SKM-1 (cell line): ENCODE results near the gene NAA35.
"Not testable (repeated sequence)": the region's sequence is repeated elsewhere in the genome, so short reads cannot be mapped to it uniquely, and the experiment has no call there.

Experiments used
- DNase-seq: peaks from one replicate; lab custom pipeline; 2025; ENCODE audit not compliant: unreplicated experiment; lab: John Stamatoyannopoulos, UW

The NAA35 gene

DNA sequence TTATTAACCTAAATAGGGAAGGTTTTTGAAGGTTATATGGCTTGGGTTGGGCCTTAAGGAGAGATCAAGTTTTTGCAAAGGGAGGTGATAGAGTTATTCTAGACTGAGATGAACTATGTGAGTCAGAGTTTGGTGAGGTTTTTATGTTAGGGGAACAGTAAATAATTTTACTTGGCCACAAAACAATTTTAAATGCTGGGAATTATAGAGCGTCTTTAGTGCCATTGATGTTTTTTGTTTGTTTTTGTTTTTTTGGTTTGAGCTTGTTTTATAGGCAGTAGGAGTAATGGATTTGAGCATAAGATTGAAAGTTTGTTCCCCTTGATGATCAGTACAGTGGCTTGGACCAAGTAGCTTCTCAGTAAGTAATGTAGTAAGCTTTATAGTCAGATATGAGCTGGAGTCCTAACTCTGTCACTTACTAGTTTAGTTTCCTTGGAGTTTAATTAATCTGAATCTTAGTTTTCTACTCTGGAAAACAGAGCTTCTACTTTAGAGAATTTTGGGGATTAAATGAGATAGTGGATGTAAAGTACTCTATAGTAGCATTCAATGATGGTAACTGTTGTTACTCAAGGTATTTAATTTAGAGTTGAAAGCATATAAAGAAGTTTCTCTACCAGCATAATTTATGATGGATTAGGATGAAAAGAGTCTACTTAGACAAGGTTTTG is 2.9 kb downstream of the NAA35 start:
- no peak for DNase-seq

GRCh38 chr9:85944672-85945071 is 3.7 kb downstream of the NAA35 start:
- no peak for DNase-seq

GRCh38 chr9:85949586-85950335 is 8.8 kb downstream of the NAA35 start:
- DNase-seq, result no peak

DNA sequence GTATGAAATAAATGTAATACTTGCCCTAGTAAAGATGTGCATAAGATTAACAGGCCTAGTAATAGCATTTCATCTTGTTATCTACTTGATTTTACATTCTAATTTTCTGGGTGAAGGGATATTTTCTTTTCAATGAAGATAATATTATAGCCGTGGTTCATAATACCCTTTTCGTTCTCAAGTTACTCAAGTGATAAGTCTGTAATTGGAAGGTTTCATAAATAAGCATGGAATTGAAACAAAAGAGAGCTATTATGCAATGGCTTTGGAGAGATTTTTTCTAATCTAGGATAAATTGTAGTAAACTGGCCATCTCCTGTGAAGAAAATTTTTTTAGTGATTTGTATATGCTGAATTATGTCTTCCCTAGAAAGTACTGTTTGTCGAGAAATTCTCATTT is 19.0 kb downstream of the NAA35 start:
- no peak for DNase-seq

GRCh38 chr9:85960688-85961093 is 19.7 kb downstream of the NAA35 start:
- DNase-seq, result no peak

DNA sequence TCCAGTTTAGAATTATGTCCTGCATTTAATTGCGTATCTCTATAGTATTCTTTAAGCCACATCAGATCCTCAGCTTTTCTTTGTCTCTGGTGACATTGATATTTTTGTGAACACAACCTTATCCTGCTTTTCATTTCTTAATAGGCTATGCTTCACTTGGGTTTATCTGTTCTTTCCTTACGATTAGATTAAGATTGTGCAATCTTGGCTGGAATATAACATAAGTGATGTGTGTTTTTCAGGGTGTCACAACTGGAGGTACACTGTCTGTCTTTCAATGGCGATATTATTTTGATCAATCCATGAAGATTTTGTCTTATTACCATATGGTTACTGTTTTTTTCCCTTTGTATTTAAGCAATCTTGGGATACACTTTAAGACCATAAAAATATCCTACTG is 23.6 kb downstream of the NAA35 start:
- no peak for DNase-seq

DNA sequence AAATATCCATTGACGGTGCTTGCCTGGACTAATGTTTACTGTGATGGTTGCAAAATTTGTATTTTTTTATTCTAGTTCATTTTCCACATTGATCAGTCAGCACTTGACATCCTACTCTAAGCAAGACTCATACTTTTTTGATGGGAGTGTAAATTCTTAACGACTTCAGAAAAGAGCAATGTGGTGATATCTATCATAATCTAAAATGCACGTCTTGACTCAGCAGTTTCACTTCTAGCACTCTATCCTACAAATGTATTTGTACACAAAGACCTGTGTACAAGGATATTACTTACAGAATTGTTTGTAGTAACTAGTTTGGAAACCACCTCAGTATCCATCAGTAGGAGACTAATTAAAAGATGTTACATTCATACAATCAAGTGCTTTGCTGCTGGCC is 24.0 kb downstream of the NAA35 start:
- DNase-seq, result no peak

DNA sequence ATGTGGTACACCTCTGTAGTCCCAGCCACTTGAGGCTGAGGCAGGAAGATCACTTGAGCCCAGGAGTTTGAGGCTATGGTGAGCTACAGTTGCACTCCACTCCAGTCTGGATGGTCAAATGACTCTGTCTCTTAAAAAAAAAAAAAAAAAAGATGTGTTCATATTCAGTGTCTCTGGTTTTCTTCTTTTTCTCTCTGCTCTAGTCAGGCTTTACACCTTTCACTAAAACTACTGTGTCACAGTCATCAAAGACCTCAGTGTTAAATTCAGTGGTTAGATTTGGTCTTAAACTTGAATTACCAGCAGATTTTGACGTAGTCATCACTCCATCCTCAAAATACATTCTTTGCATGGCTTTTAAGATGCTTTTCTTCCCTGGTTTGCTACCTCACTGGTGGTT is 28.8 kb downstream of the NAA35 start:
- DNase-seq, result no peak

DNA sequence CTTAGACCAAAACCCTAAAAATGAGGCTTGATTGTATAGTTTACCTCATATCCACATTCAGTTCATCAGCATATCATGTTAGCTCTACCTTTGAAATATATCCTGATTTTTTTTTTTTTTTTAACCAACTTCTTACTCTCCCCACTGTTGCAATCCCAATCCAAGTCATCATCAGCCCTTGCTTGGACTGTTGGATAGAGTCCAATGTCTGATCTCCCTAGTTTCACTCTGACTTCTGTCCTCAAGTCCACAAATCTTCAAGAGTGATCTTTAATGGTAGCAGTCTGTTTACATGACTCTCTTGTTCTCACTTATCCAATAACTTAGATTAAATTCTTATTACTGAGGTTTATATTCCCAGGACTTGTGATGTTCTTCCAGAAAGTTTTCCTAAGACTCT is 30.8 kb downstream of the NAA35 start:
- no peak for DNase-seq

DNA sequence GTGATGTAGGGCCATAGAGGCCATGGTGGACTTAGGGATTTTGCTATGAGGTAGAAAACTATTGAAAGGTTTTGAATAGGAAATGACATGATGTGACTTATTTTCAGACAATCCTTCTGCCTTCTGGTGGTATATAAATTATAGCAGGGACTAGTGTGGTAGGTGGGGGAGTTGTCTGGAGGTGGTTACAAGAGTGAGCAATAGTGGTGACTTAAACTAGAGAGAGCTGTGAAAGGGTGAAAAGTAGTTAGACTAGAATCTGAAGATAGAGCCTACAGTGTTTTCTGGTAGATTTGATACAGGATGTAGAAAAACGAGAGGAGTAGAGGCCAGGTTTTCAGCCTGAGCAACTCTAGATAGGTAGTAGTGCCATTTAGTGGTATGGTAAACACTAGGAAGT is 32.3 kb downstream of the NAA35 start:
- DNase-seq, result no peak

DNA sequence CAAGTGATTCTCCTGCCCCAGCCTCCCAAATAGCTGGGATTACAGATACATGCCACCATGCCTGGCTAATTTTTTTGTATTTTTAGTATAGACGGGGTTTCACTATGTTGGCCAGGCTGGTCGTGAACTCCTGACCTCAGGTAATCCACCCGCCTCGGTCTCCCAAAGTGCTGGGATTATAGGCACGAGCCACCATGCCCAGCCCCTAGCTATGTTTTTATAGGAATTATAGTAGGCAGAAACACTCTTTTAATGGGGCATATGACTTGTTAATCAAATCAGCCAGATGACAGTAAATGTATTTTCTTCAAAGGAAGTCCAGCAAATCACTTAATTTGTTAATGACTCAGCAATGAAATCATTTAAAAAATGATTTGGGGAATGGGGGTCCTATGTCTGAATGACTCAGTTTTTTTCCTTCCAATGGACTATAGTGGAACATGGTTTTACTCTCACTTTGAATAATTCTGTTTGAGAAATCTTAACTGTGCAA is 33.2 kb downstream of the NAA35 start:
- not testable (repeated sequence) for DNase-seq

DNA sequence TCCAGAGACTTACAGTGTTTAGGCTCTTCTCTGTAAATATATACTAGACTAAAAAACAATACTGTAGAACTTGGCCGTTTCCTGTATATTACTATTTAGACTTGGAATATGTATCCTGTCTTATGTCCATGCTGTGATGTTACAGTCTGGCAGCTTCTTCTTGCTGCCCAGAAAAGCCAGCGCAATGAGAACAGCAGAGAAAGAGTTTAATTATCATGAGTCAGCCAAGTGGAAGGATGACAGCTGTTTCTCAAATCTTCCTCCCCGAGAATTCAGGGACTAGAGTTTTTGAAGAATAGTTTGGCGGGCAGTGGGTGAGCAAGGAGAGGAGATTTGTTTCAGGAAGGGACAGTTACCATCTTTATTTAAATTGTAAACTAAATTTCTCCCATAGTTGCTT is 37.5 kb downstream of the NAA35 start:
- no peak for DNase-seq

DNA sequence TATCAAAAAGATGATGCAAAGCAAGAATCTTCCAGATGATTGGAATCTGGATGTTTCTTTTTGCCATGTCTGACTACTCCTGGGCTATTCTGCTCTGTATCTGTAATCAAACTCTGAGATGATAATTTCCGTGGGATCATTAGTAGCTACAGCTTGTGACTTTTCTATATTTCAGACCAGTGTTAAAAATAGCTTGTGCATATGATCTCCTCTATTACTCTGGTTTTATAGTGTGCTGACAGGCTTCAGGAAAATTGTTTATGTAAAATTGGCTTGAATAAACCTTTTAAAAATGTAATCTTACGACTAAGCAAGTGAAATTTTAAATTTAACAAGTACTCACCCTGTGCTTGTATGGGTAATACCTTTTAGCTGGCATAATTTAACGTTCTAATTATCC is 40.4 kb downstream of the NAA35 start:
- no peak for DNase-seq

GRCh38 chr9:85984457-85984856 is 43.5 kb downstream of the NAA35 start:
- DNase-seq, result no peak

GRCh38 chr9:85987236-85987635 is 46.3 kb downstream of the NAA35 start:
- no peak for DNase-seq

DNA sequence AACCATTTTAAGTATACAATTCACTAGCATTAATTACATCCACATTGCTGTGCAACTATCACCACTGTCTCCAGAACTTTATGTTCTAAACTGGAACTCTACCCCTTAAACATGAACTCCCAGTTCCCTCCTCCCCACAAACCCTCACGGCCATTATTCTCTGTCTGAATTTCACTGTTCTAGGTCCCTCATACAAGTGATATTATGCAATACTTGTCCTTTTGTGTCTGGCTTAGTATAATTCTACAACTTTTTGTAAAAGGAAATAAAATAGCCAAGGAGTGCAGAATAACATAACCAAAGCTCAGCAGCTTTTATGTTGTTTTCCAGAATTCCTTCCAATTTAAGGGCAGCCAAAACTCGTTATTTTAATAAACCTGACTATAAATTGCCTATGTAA is 53.2 kb downstream of the NAA35 start:
- no peak for DNase-seq

- DNase-seq, result no peak
These were observed 54.2 kb downstream of the NAA35 start for GRCh38 chr9:85995097-85995496.

DNA sequence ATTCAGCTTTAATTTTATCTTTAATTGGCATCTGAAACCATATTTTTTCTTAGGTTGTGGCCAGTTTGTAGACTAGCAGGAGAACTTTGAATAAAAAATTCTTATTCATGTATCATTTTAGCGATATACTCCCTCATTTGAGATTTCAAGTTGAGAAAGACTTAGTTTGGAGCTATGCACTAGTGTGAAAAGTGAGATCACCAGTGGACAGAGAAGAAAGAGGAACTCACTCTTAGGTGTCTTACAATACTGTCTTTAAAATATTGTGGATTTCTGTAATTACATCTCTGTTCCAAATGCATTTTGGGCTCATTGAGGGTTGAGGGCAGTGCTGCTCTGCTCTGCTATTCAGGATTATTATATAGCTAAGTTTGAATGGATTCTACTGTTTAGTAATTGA is 54.7 kb downstream of the NAA35 start:
- no peak for DNase-seq

- no peak for DNase-seq
These were observed 64.4 kb downstream of the NAA35 start for GRCh38 chr9:86005253-86005775.

DNA sequence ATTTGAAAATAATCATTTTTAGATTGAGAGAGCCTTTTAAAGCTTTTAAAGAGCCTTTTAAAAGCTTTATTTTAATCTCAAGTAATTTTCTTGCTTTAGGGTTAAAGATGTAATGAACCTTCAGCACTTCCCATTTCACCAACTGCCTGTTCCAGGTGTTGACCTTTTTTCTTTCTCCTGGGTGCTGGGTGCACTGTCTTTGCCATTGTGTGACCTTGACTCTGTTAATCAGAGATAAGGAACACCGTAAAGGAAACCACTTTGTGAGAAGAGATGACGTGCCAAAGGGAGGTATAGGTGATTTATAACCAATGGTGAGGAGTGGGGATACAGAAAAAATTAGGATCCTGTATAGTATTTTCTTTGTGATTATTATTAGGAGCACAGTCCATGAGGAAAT is 68.2 kb downstream of the NAA35 start:
- DNase-seq, result no peak

- no peak for DNase-seq
These were observed 79.8 kb downstream of the NAA35 start for GRCh38 chr9:86020731-86021130.

DNA sequence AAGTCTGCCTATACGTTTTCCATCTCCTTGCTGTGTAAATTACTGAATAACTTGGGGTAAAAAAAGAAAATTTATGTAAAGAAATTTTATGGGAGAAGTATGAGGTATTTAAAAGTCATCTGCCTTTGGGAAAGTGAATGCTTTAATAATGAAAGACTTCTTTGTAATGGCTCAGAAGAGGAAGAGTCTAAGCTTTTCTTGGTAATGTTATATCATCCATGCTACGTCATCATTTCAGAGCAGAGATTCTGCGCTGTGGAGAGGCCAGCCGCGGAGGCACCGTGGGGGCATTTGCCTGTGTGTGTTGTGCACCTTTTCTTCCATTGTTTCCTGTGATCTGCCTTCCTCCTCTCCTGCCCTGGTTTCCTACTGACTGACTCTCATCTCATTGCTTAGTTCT is 80.2 kb downstream of the NAA35 start:
- DNase-seq, result no peak
